ENCODE results near the gene OPN1MW. TPM values are rescaled to one million over a fixed set of nuclear protein-coding genes. Genes with fewer than 3 reads are reported as not detected.
"Not testable (repeated sequence)": the region's sequence is repeated elsewhere in the genome, so short reads cannot be mapped to it uniquely, and the experiment has no call there.

The OPN1MW gene
- total and polyA plus RNA-seq, 2 of the 8 experiments (the other 6 are each of a cell fraction or from before 2014, with no cell fraction given) = not detected

DNA sequence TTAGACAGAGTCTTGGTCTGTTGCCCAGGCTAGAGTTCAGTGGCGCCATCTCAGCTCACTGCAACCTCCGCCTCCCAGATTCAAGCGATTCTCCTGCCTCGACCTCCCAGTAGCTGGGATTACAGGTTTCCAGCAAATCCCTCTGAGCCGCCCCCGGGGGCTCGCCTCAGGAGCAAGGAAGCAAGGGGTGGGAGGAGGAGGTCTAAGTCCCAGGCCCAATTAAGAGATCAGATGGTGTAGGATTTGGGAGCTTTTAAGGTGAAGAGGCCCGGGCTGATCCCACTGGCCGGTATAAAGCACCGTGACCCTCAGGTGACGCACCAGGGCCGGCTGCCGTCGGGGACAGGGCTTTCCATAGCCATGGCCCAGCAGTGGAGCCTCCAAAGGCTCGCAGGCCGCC is 37.1 kb downstream of the OPN1MW start, which contains the start of gene OPN1MW2:
TSS of gene OPN1MW2 (plus strand) at position 301 of the 400 bp plus-strand sequence. CDS start at position 361, 60 bp downstream.
- H2BK12ac ChIP-seq (ENCODE audit: low read depth, low read length); CTCF ChIA-PET (ENCODE audit: partially characterized antibody); H4K91ac ChIP-seq (replicated peaks; ENCODE audit: insufficient read length, low read length); H3K23me2 ChIP-seq (ENCODE audit: low read depth, low read length); H3K14ac ChIP-seq (ENCODE audit: insufficient read length); H4K5ac ChIP-seq (ENCODE audit: insufficient read length, low read depth, low read length); H3K27me3 ChIP-seq (replicated peaks in 1 of 4; ENCODE audit: control insufficient read depth in 3 of 4, extremely low read depth in 1 of 4, insufficient read depth in 3 of 4, low read length in 3 of 4); H3K79me1 ChIP-seq (ENCODE audit: low read depth, low read length); H2AK5ac ChIP-seq (ENCODE audit: low read depth, low read length); H4K8ac ChIP-seq (ENCODE audit: extremely low read depth, insufficient read depth, low read length); H3K79me2 ChIP-seq (ENCODE audit: control insufficient read depth in 1 of 2, insufficient read depth in 2 of 2, low read length in 2 of 2); H3K4me2 ChIP-seq (ENCODE audit: insufficient read depth in 1 of 2, low read depth in 2 of 2, low read length in 2 of 2); H3K4me1 ChIP-seq (replicated peaks in 1 of 4; ENCODE audit: control insufficient read depth in 3 of 4, insufficient read depth in 4 of 4, low read length in 3 of 4); H3K4me3 ChIP-seq (ENCODE audit: extremely low read depth in 1 of 4, insufficient read depth in 2 of 4, low read depth in 3 of 4, low read length in 4 of 4); H2BK15ac ChIP-seq (ENCODE audit: low read length); H3K9me3 ChIP-seq (ENCODE audit: insufficient read depth in 2 of 2, low read depth in 1 of 2, low read length in 1 of 2); H3K23ac ChIP-seq (ENCODE audit: insufficient read length); H3K27ac ChIP-seq (ENCODE audit: low read depth, low read length); H2BK5ac ChIP-seq (ENCODE audit: low read depth, low read length); H3K56ac ChIP-seq (replicated peaks; ENCODE audit: insufficient read length, low read depth, low read length); H2BK120ac ChIP-seq (replicated peaks; ENCODE audit: low read depth, low read length); H3K18ac ChIP-seq (ENCODE audit: extremely low read depth, low read length); H3K36me3 ChIP-seq (ENCODE audit: control insufficient read depth in 2 of 4, insufficient read depth in 4 of 4, low read length in 3 of 4); DNase-seq (ENCODE audit: low read depth in 1 of 2, low spot score in 2 of 2); POLR2A ChIA-PET (ENCODE audit: partially characterized antibody); H3K4ac ChIP-seq (replicated peaks; ENCODE audit: insufficient read length, low read depth, low read length); FAIRE-seq; H2BK20ac ChIP-seq (ENCODE audit: low read length); H4K20me1 ChIP-seq (replicated peaks in 1 of 2; ENCODE audit: control insufficient read depth in 1 of 2, insufficient read depth in 2 of 2, low read length in 2 of 2); H3K9ac ChIP-seq (replicated peaks in 1 of 4; ENCODE audit: extremely low read depth in 1 of 4, low read depth in 3 of 4, low read length in 3 of 4); H2AFZ ChIP-seq (ENCODE audit: low read length): not testable (repeated sequence)
- no CpG with 5 or more reads among the region's 16 CpGs for WGBS, 2 experiments (ENCODE audit: extremely low coverage in 1 of 2, insufficient coverage in 1 of 2, insufficient read length in 1 of 2, insufficient replicate concordance in 2 of 2, low coverage in 1 of 2, low lambda C conversion rate in 2 of 2, missing lambda C conversion rate in 1 of 2)

GRCh38 chrX:154225292-154225691 is 42.9 kb downstream of the OPN1MW start:
- H4K91ac ChIP-seq (replicated peaks; ENCODE audit: insufficient read length, low read length); H4K5ac ChIP-seq (ENCODE audit: insufficient read length, low read depth, low read length); H3K23me2 ChIP-seq (ENCODE audit: low read depth, low read length); POLR2A ChIA-PET (ENCODE audit: partially characterized antibody); H3K79me1 ChIP-seq (ENCODE audit: low read depth, low read length); H3K27me3 ChIP-seq (replicated peaks in 1 of 4; ENCODE audit: control insufficient read depth in 3 of 4, extremely low read depth in 1 of 4, insufficient read depth in 3 of 4, low read length in 3 of 4); H3K9me3 ChIP-seq (ENCODE audit: insufficient read depth in 2 of 2, low read depth in 1 of 2, low read length in 1 of 2); H3K36me3 ChIP-seq (ENCODE audit: control insufficient read depth in 2 of 4, insufficient read depth in 4 of 4, low read length in 3 of 4); DNase-seq (ENCODE audit: low read depth in 1 of 2, low spot score in 2 of 2); H2BK12ac ChIP-seq (ENCODE audit: low read depth, low read length); H2BK15ac ChIP-seq (ENCODE audit: low read length); H3K23ac ChIP-seq (ENCODE audit: insufficient read length); H3K4me3 ChIP-seq (ENCODE audit: extremely low read depth in 1 of 4, insufficient read depth in 2 of 4, low read depth in 3 of 4, low read length in 4 of 4); H3K4me2 ChIP-seq (ENCODE audit: insufficient read depth in 1 of 2, low read depth in 2 of 2, low read length in 2 of 2); H2AFZ ChIP-seq (ENCODE audit: low read length); CTCF ChIA-PET (ENCODE audit: partially characterized antibody); H2AK5ac ChIP-seq (ENCODE audit: low read depth, low read length); H3K27ac ChIP-seq (ENCODE audit: low read depth, low read length); H2BK20ac ChIP-seq (ENCODE audit: low read length); H3K14ac ChIP-seq (ENCODE audit: insufficient read length); H3K4ac ChIP-seq (replicated peaks; ENCODE audit: insufficient read length, low read depth, low read length); H3K79me2 ChIP-seq (ENCODE audit: control insufficient read depth in 1 of 2, insufficient read depth in 2 of 2, low read length in 2 of 2); FAIRE-seq; H2BK5ac ChIP-seq (ENCODE audit: low read depth, low read length); H2BK120ac ChIP-seq (replicated peaks; ENCODE audit: low read depth, low read length); H4K20me1 ChIP-seq (replicated peaks in 1 of 2; ENCODE audit: control insufficient read depth in 1 of 2, insufficient read depth in 2 of 2, low read length in 2 of 2); H3K9ac ChIP-seq (replicated peaks in 1 of 4; ENCODE audit: extremely low read depth in 1 of 4, low read depth in 3 of 4, low read length in 3 of 4); H3K56ac ChIP-seq (replicated peaks; ENCODE audit: insufficient read length, low read depth, low read length); H4K8ac ChIP-seq (ENCODE audit: extremely low read depth, insufficient read depth, low read length); H3K18ac ChIP-seq (ENCODE audit: extremely low read depth, low read length); H3K4me1 ChIP-seq (replicated peaks in 1 of 4; ENCODE audit: control insufficient read depth in 3 of 4, insufficient read depth in 4 of 4, low read length in 3 of 4): not testable (repeated sequence)
- no CpG with 5 or more reads among the region's 6 CpGs for WGBS, 2 experiments (ENCODE audit: extremely low coverage in 1 of 2, insufficient coverage in 1 of 2, insufficient read length in 1 of 2, insufficient replicate concordance in 2 of 2, low coverage in 1 of 2, low lambda C conversion rate in 2 of 2, missing lambda C conversion rate in 1 of 2)

All from H1 (cell line).